A549 (cell line): ENCODE data around the gene ANKZF1. TPM values are rescaled to one million over a fixed set of nuclear protein-coding genes. Genes with fewer than 3 reads are reported as not detected.
A peak's percentile ranks its signal among the peaks of the same experiment; 100 is the strongest.

Experiments
- ATAC-seq, 2 experiments: fragments of 200-7000 bp in 1 of 2; fragments of >200 bp in 1 of 2; cut with Nextera tagmentation in 1 of 2; cut with Tn5 transposase in 1 of 2; 3 replicates each; pipeline versions ENCODE4 v1.8.0 to v1.9.1; 2018 to 2020; ENCODE audit warnings: mild to moderate bottlenecking in 1 of 2, moderate library complexity in 1 of 2
- CTCF ChIA-PET: fragments of 300-600 bp; sonication (Branson Sonifier 250); formaldehyde crosslinking; extraction: SDS; loops from one replicate; lab custom pipeline; 2021; ENCODE audit warnings: antibody characterized with exemption, inconsistent platforms; lab: Yijun Ruan, JAX
- POLR2A ChIA-PET: fragments of 350-600 bp; formaldehyde crosslinking; extraction: SDS; loops from one replicate; lab custom pipeline; 2021; ENCODE audit warnings: antibody characterized with exemption, inconsistent platforms; lab: Yijun Ruan, JAX
- DNase-seq, 2 experiments: peaks; one replicate each; pipeline versions ENCODE4 v3.0.0 to v3.0.0-alpha.2; 2011 to 2016; ENCODE audit warnings: low read depth in 1 of 2, low spot score in 1 of 2
- FAIRE-seq: peaks from 2 replicates; lab custom pipeline; 2011; peaks lifted over from hg19 to GRCh38; lab: Jason Lieb, UNC
- H3K27ac ChIP-seq, 2 experiments: fragments of >200 bp; sonication (Bioruptor Twin); formaldehyde crosslinking; 3 replicates each; pipeline ENCODE4 v1.5.1; 2016 to 2017
- H3K4me1 ChIP-seq: fragments of >200 bp; sonication (Bioruptor Twin); formaldehyde crosslinking; 3 replicates; pipeline ENCODE4 v1.6.1; 2016
- H3K4me2 ChIP-seq: fragments of >200 bp; sonication (Bioruptor Twin); formaldehyde crosslinking; 3 replicates; pipeline ENCODE4 v1.6.1; 2016
- H3K4me3 ChIP-seq: fragments of >200 bp; sonication (Bioruptor Twin); formaldehyde crosslinking; 3 replicates; pipeline ENCODE4 v1.5.1; 2016
- H3K9me3 ChIP-seq: fragments of >200 bp; sonication (Bioruptor Twin); formaldehyde crosslinking; 3 replicates; pipeline ENCODE4 v1.6.1; 2016
- CBX8 ChIP-seq: fragments of 200-600 bp; sonication (generic); IDR thresholded peaks from 2 replicates; pipeline ENCODE4 v1.6.1; 2016
- CHD4 ChIP-seq: fragments of 200-600 bp; sonication (generic); IDR thresholded peaks from 2 replicates; pipeline ENCODE4 v1.6.1; 2016; ENCODE audit warnings: antibody characterized with exemption, mild to moderate bottlenecking, borderline replicate concordance
- EHMT2 ChIP-seq: fragments of 200-600 bp; sonication (generic); IDR thresholded peaks from 2 replicates; pipeline ENCODE4 v1.6.1; 2016; ENCODE audit warnings: antibody characterized with exemption, low read depth, mild to moderate bottlenecking, moderate library complexity
- EP300 ChIP-seq, 2 experiments: fragments of >200 bp; sonication (Bioruptor Twin); formaldehyde crosslinking; IDR thresholded peaks; 2 replicates in 1 of 2; 3 replicates in 1 of 2; pipeline ENCODE4 v1.6.1; 2016 to 2017
- ESRRA ChIP-seq: fragments of 150-350 bp; IDR thresholded peaks from 2 replicates; pipeline ENCODE4 v1.6.1; 2014; ENCODE audit warnings: mild to moderate bottlenecking, low read length, borderline replicate concordance
- FOSB ChIP-seq: fragments of 250-450 bp; sonication (Bioruptor Pico); IDR thresholded peaks from 2 replicates; pipeline ENCODE4 v1.5.0; 2020; ENCODE audit warnings: mild to moderate bottlenecking, moderate library complexity
- FOXS1 ChIP-seq: fragments of 250-450 bp; sonication (Bioruptor Pico); IDR thresholded peaks from 2 replicates; pipeline ENCODE4 v1.5.0; 2020; ENCODE audit warnings: mild to moderate bottlenecking, moderate library complexity
- GATA3 ChIP-seq: IDR thresholded peaks from 2 replicates; pipeline ENCODE4 v1.6.1; 2012; ENCODE audit warnings: borderline replicate concordance
- HDAC2 ChIP-seq: fragments of 200-600 bp; sonication (generic); IDR thresholded peaks from 2 replicates; pipeline ENCODE4 v1.6.1; 2016
- HOXA7 ChIP-seq: fragments of 250-450 bp; sonication (Bioruptor Pico); IDR thresholded peaks from 2 replicates; pipeline ENCODE4 v1.5.0; 2020; ENCODE audit warnings: mild to moderate bottlenecking, moderate library complexity
- HOXB5 ChIP-seq: fragments of 250-450 bp; sonication (Bioruptor Pico); IDR thresholded peaks from 2 replicates; pipeline ENCODE4 v1.5.0; 2020; ENCODE audit warnings: mild to moderate bottlenecking, moderate library complexity
- JUNB ChIP-seq: fragments of >200 bp; sonication (Bioruptor Twin); formaldehyde crosslinking; IDR thresholded peaks from 2 replicates; pipeline ENCODE4 v1.6.1; 2016
- MYC ChIP-seq: IDR thresholded peaks from 2 replicates; pipeline ENCODE4 v1.6.1; 2012; ENCODE audit warnings: mild to moderate bottlenecking, inconsistent platforms, low read length, improper control_type of control experiment, borderline replicate concordance
- NPAS2 ChIP-seq: fragments of 250-450 bp; sonication (Bioruptor Pico); IDR thresholded peaks from 2 replicates; pipeline ENCODE4 v1.8.0; 2022; ENCODE audit warnings: mild to moderate bottlenecking, moderate library complexity, borderline replicate concordance
- POLR2AphosphoS2 ChIP-seq: conservative IDR thresholded peaks from 2 replicates; pipeline ENCODE4 v1.6.1; 2012; ENCODE audit warnings: low read length, improper control_type of control experiment, inconsistent platforms
- RAD21 ChIP-seq, 2 experiments: fragments of >200 bp in 1 of 2; sonication (Bioruptor Twin) in 1 of 2; formaldehyde crosslinking in 1 of 2; IDR thresholded peaks in 1 of 2; conservative IDR thresholded peaks in 1 of 2; 2 replicates in 1 of 2; 3 replicates in 1 of 2; pipeline ENCODE4 v1.6.1; 2012 to 2018; ENCODE audit warnings: inconsistent platforms in 1 of 2
- RARB ChIP-seq: fragments of 250-450 bp; sonication (Bioruptor Pico); IDR thresholded peaks from 2 replicates; pipeline ENCODE4 v1.8.0; 2021; ENCODE audit warnings: mild to moderate bottlenecking, moderate library complexity
- RNF2 ChIP-seq: fragments of 200-600 bp; sonication (generic); IDR thresholded peaks from 2 replicates; pipeline ENCODE4 v1.6.1; 2016; ENCODE audit warnings: low read depth, mild to moderate bottlenecking, antibody characterized with exemption, moderate library complexity, borderline replicate concordance
- SMC3 ChIP-seq: fragments of >200 bp; sonication (Bioruptor Twin); formaldehyde crosslinking; IDR thresholded peaks from 3 replicates; pipeline ENCODE4 v1.6.1; 2018; ENCODE audit warnings: inconsistent platforms
- SREBF2 ChIP-seq: fragments of 450-650 bp; IDR thresholded peaks from 2 replicates; pipeline ENCODE4 v1.6.1; 2014; ENCODE audit warnings: mild to moderate bottlenecking, moderate library complexity
- ZC3H11A ChIP-seq: fragments of 450-650 bp; IDR thresholded peaks from 2 replicates; pipeline ENCODE4 v1.6.1; 2014; ENCODE audit warnings: antibody characterized with exemption, mild to moderate bottlenecking
- ZFP36 ChIP-seq: fragments of 450-650 bp; IDR thresholded peaks from 2 replicates; pipeline ENCODE4 v1.6.1; 2014; ENCODE audit warnings: borderline replicate concordance; ENCODE audit not compliant: partially characterized antibody
- ZNF302 ChIP-seq: fragments of 250-450 bp; sonication (Bioruptor Pico); IDR thresholded peaks from 2 replicates; pipeline ENCODE4 v1.9.0; 2021; ENCODE audit warnings: inconsistent platforms, mild to moderate bottlenecking, moderate library complexity
- ZSCAN20 ChIP-seq: fragments of 250-450 bp; sonication (Bioruptor Pico); IDR thresholded peaks from 2 replicates; pipeline ENCODE4 v1.8.0; 2022; ENCODE audit warnings: mild to moderate bottlenecking, moderate library complexity
- WGBS: methylation state at CpG from one replicate; pipeline ENCODE4 v1.1.6; 2017; ENCODE audit errors: missing lambda C conversion rate; 5-methylcytosine and 5-hydroxymethylcytosine counted together
- polyA plus RNA-seq, 4 experiments: library from polyadenylated mRNA; depleted of rRNA in 3 of 4; stranded (reverse); fragments of >200 nt; fragmentation: RNase III in 1 of 4; extraction: RNeasy Plus Mini Kit Qiagen cat#74134 plus additional on column Dnase treatment in 1 of 4; gene quantifications; 2 replicates in 3 of 4; 3 replicates in 1 of 4; pipeline ENCODE4 v1.2.3, GENCODE V29; 2011 to 2017
- TF ChIP-seq, protein P1 (sequence below): fragments of >200 bp; sonication (Bioruptor Twin); formaldehyde crosslinking; IDR thresholded peaks from 3 replicates; pipeline ENCODE4 v1.5.1; 2016
- TF ChIP-seq, protein P2 (sequence below): fragments of >200 bp; sonication (Bioruptor Twin); formaldehyde crosslinking; IDR thresholded peaks from 3 replicates; pipeline ENCODE4 v1.6.1; 2016
- TF ChIP-seq, protein P3 (sequence below): fragments of 150-350 bp; IDR thresholded peaks from 2 replicates; pipeline ENCODE4 v1.6.1; 2014; ENCODE audit warnings: low read depth, mild to moderate bottlenecking, low read length

ANKZF1 gene
- polyA plus RNA-seq, 2 of the 4 experiments (the other 2 are of a cell fraction), result 23.2 to 30.3 TPM

DNA sequence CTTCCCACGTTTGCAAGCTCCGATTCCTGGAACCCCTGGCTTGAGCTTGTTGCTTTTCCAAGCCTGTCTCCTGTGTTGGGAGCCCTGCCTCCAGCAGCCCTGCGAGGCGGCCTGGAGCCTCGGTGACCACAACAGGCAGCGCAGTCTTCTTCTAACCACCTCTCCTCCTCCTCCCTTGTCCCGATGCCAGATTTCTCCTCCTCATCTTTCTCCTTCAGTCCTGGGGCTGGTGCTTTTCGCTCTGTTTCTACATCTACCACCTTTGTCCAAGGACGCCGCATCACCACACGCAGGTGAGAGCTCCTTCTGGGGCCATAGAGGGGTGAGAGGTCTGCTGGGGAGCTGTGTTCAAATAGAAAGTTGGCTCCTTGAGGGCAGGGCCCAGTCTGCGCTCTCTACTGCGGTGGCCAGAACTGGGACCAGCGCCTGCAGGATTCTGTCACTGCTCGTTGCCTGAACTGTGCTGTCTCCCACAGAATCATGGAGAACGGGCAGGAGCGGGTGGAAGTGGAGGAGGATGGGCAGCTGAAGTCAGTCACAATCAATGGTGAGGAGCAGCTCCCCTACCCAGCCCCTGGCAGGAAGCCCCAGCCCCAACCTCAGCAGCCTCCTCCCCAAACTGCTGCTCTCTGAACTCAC is 53.5 kb downstream of the ANKZF1 start:
- no peak for DNase-seq
- CTCF ChIA-PET, result interaction anchor here (0.5 to 16.2 kb wide), 4 partner anchors 12 to 123 kb away, joined by 3 to 540 read pairs (median 4); no protein-coding TSS in a partner anchor

DNA sequence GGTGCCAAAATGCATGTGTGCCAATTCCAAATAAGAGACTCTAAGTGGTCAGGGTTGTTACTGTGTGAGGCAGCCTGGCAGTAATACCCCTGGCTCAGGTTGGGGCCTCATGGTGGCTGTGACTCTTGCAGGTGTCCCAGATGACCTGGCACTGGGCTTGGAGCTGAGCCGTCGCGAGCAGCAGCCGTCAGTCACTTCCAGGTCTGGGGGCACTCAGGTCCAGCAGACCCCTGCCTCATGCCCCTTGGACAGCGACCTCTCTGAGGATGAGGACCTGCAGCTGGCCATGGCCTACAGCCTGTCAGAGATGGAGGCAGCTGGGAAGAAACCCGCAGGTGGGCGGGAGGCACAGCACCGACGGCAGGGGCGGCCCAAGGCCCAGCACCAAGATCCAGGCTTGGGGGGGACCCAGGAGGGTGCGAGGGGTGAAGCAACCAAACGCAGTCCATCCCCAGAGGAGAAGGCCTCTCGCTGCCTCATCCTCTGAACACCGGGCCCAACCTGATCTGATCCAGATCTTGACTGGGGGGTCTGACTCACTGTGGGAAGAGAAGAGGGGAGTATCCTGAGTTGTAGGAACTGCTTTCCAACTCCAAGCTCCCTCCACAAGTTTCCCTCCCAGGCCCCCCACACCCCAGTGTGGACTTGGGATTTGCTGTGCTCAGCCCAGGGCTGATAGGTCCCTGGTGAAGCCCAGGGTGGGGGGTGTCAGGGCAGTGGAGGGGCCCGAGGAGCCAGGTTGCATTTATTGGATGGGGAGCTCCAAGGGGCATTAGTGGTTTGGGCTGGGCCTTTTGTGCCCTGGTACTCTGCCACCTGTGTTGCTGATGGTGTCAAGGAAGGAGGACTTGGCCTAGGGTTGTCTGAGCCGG is 55.1 kb downstream of the ANKZF1 start:
- ChIA-PET CTCF (interaction anchor here (0.9 to 16.2 kb wide), 5 partner anchors 7 to 114 kb away, joined by 3 to 540 read pairs (median 7); partner anchors contain the start of gene DNAJB2), POLR2A (interaction anchor here (1.0 kb wide), 1 partner anchor 10 kb away, joined by 5 read pairs; no protein-coding TSS in a partner anchor)
- Histone ChIP-seq H3K9me3 (no peaks in the 10 kb centered on the region), H3K4me2 (no peak overlapping the region), H3K4me1 (peaks cover 26% of the 10 kb centered on the region), H3K4me3 (no peak overlapping the region), H3K27ac (0 out of 6 replicates have a peak overlapping the region, but pooled peaks of 1 of the 2 experiments have one; percentile 21)
- no peak for ATAC-seq
- FAIRE-seq, result no peak
- 93% methylated on average over 10 of the region's 16 CpGs for whole genome bisulfite sequencing
- no peak for DNase-seq
- TF ChIP-seq CBX8 (no peak), EP300 (IDR thresholded peaks at IDR 0.05) (no peak), SMC3 (no peak), MYC (no peak), RNF2 (no peak), JUNB (no peak), ESRRA (no peak), ZFP36 (no peak), RAD21 (conservative IDR thresholded peaks at IDR 0.05 in 1 of 2, IDR thresholded peaks at IDR 0.05 in 1 of 2) (no peak), CHD4 (no peak), GATA3 (no peak)
- TF ChIP-seq, protein P1, sequence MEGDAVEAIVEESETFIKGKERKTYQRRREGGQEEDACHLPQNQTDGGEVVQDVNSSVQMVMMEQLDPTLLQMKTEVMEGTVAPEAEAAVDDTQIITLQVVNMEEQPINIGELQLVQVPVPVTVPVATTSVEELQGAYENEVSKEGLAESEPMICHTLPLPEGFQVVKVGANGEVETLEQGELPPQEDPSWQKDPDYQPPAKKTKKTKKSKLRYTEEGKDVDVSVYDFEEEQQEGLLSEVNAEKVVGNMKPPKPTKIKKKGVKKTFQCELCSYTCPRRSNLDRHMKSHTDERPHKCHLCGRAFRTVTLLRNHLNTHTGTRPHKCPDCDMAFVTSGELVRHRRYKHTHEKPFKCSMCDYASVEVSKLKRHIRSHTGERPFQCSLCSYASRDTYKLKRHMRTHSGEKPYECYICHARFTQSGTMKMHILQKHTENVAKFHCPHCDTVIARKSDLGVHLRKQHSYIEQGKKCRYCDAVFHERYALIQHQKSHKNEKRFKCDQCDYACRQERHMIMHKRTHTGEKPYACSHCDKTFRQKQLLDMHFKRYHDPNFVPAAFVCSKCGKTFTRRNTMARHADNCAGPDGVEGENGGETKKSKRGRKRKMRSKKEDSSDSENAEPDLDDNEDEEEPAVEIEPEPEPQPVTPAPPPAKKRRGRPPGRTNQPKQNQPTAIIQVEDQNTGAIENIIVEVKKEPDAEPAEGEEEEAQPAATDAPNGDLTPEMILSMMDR, result no peak
- TF ChIP-seq, protein P2, sequence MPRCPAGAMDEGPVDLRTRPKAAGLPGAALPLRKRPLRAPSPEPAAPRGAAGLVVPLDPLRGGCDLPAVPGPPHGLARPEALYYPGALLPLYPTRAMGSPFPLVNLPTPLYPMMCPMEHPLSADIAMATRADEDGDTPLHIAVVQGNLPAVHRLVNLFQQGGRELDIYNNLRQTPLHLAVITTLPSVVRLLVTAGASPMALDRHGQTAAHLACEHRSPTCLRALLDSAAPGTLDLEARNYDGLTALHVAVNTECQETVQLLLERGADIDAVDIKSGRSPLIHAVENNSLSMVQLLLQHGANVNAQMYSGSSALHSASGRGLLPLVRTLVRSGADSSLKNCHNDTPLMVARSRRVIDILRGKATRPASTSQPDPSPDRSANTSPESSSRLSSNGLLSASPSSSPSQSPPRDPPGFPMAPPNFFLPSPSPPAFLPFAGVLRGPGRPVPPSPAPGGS, result no peak
- TF ChIP-seq, protein P3, sequence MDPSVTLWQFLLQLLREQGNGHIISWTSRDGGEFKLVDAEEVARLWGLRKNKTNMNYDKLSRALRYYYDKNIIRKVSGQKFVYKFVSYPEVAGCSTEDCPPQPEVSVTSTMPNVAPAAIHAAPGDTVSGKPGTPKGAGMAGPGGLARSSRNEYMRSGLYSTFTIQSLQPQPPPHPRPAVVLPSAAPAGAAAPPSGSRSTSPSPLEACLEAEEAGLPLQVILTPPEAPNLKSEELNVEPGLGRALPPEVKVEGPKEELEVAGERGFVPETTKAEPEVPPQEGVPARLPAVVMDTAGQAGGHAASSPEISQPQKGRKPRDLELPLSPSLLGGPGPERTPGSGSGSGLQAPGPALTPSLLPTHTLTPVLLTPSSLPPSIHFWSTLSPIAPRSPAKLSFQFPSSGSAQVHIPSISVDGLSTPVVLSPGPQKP, result no peak

More for the DNA sequence above, 53.5 kb downstream of the ANKZF1 start:
- POLR2A ChIA-PET, result interaction anchor here (1.8 kb wide), 1 partner anchor 65 kb away, joined by 8 read pairs; no protein-coding TSS in a partner anchor
- 91% methylated on average over 17 of the region's 17 CpGs for WGBS
- TF ChIP-seq HDAC2 (no peak), RARB (CRISPR knock-in tag) (no peak), ZNF302 (CRISPR knock-in tag) (no peak), HOXA7 (CRISPR knock-in tag) (no peak), EHMT2 (no peak), POLR2AphosphoS2 (no peak), ZC3H11A (no peak), SREBF2 (no peak), NPAS2 (CRISPR knock-in tag) (no peak), HOXB5 (CRISPR knock-in tag) (no peak), CHD4 (no peak), ZSCAN20 (CRISPR knock-in tag) (no peak), FOXS1 (no peak), RNF2 (no peak), EP300 (IDR thresholded peaks at IDR 0.05) (no peak), FOSB (CRISPR knock-in tag) (no peak)
- TF ChIP-seq, protein P2, result no peak
- TF ChIP-seq, protein P1, result no peak
- TF ChIP-seq, protein P3, result no peak
- TF ChIP-seq, all 56 proteins: peak for 0
- H3K4me3 ChIP-seq, result no peak overlapping the region
- ATAC-seq (no peak), FAIRE-seq (no peak)
- H3K27ac ChIP-seq, result no peak overlapping the region
- H3K4me1 ChIP-seq, result peaks cover 27% of the 10 kb centered on the region
- no peaks in the 10 kb centered on the region for H3K9me3 ChIP-seq
- no peak overlapping the region for H3K4me2 ChIP-seq
